PFSK-1 (cell line): ENCODE measurements around the gene NDUFA13.

Experiments used
- FOXP2 ChIP-seq: optimal IDR thresholded peaks from 2 replicates; pipeline ENCODE3; 2011; ENCODE audit warnings: borderline replicate concordance, control low read depth, inconsistent platforms; ENCODE audit not compliant: insufficient read depth; ENCODE audit errors: extremely low read length, extremely low read depth
- POLR2AphosphoS5 ChIP-seq: IDR thresholded peaks from 2 replicates; pipeline ENCODE4 v1.6.1; 2012; ENCODE audit warnings: low read depth, mild to moderate bottlenecking, control low read depth, low read length, moderate library complexity
- REST ChIP-seq, 2 experiments: IDR thresholded peaks; 2 replicates each; pipeline versions ENCODE4 v1.6.1 to v1.8.0; 2011 to 2012; ENCODE audit warnings: low read depth in 2 of 2, low read length in 2 of 2, control low read depth in 1 of 2, inconsistent platforms in 1 of 2, mild to moderate bottlenecking in 1 of 2, moderate library complexity in 1 of 2; ENCODE audit not compliant: insufficient read depth in 1 of 2
- SIN3A ChIP-seq: IDR thresholded peaks from 2 replicates; pipeline ENCODE4 v1.6.1; 2012; ENCODE audit warnings: mild to moderate bottlenecking, low read length, moderate library complexity, borderline replicate concordance; ENCODE audit not compliant: insufficient read depth
- TAF1 ChIP-seq: IDR thresholded peaks from 2 replicates; pipeline ENCODE4 v1.6.1; 2012; ENCODE audit warnings: low read length, control low read depth, borderline replicate concordance; ENCODE audit not compliant: insufficient read depth

Gene NDUFA13

GRCh38 chr19:19531951-19532805, 16.2 kb downstream of the NDUFA13 start:
- TF ChIP-seq POLR2AphosphoS5 (peak; percentile 20; the same call in 1 of the 2 replicates), SIN3A (no peak), REST (IDR thresholded peaks at IDR 0.05; ENCODE audit: insufficient read depth in 1 of 2, low read depth in 2 of 2, low read length in 2 of 2) (no peak), FOXP2 (no peak), TAF1 (no peak)

GRCh38 chr19:19532806-19533701, 17.0 kb downstream of the NDUFA13 start:
- TF ChIP-seq SIN3A (no peak), TAF1 (no peak), POLR2AphosphoS5 (no peak), REST (IDR thresholded peaks at IDR 0.05; ENCODE audit: insufficient read depth in 1 of 2, low read depth in 2 of 2, low read length in 2 of 2) (no peak), FOXP2 (no peak)

GRCh38 chr19:19533841-19534240, 17.8 kb downstream of the NDUFA13 start:
- TF ChIP-seq TAF1 (no peak), POLR2AphosphoS5 (no peak), REST (IDR thresholded peaks at IDR 0.05; ENCODE audit: insufficient read depth in 1 of 2, low read depth in 2 of 2, low read length in 2 of 2) (no peak), FOXP2 (no peak), SIN3A (no peak)

GRCh38 chr19:19534556-19535265, 18.7 kb downstream of the NDUFA13 start:
- TF ChIP-seq SIN3A, result no peak
- no peak for TF ChIP-seq POLR2AphosphoS5
- no peak for TF ChIP-seq FOXP2
- TF ChIP-seq REST (IDR thresholded peaks at IDR 0.05; ENCODE audit: insufficient read depth in 1 of 2, low read depth in 2 of 2, low read length in 2 of 2), result no peak
- no peak for TF ChIP-seq TAF1
